Gastrocnemius medialis (tissue), 4 donors: ENCODE measurements around the gene ARHGAP19.
"Not testable (repeated sequence)": the region's sequence is repeated elsewhere in the genome, so short reads cannot be mapped to it uniquely, and the experiment has no call there.

Experiments
- CTCF ChIP-seq, 5 experiments: fragments of 450-650 bp in 3 of 5; fragments of 200-600 bp in 2 of 5; sonication (generic) in 2 of 5; IDR thresholded peaks in 4 of 5; conservative IDR thresholded peaks in 1 of 5; 1 replicate in 4 of 5; 2 replicates in 1 of 5; pipeline ENCODE4 v1.5.1; 2016 to 2019; ENCODE audit warnings: antibody characterized with exemption in 5 of 5, mild to moderate bottlenecking in 3 of 5, moderate library complexity in 3 of 5
- POLR2A ChIP-seq, 2 donors: fragments of 450-650 bp; IDR thresholded peaks; one replicate each; pipeline ENCODE4 v1.6.1; 2017; ENCODE audit warnings: antibody characterized with exemption in 2 of 2, mild to moderate bottlenecking in 2 of 2, moderate library complexity in 2 of 2

- not testable (repeated sequence) for TF ChIP-seq CTCF (IDR thresholded peaks at IDR 0.05 in 4 of 5, conservative IDR thresholded peaks at IDR 0.05 in 1 of 5); POLR2A (IDR thresholded peaks at IDR 0.05)
Observed at GRCh38 chr10:97290076-97290475, 2.4 kb downstream of the ARHGAP19 start.
